OCI-LY1 (cell line): Measurements from ENCODE around the gene FASN.

Experiments used
- H2AFZ ChIP-seq: fragments of 200-600 bp; sonication (generic), shearing (Covaris generic); 2 replicates; pipeline ENCODE4 v1.6.0; 2014; ENCODE audit warnings: antibody characterized with exemption, mild to moderate bottlenecking, low read length
- H3F3A ChIP-seq: fragments of 200-600 bp; sonication (generic), shearing (Covaris generic); 2 replicates; pipeline ENCODE4 v1.6.0; 2014; ENCODE audit warnings: mild to moderate bottlenecking, antibody characterized with exemption, low read length, moderate library complexity; ENCODE audit not compliant: insufficient read depth
- H3K27ac ChIP-seq: fragments of 200-600 bp; sonication (generic); 2 replicates; pipeline ENCODE4 v1.5.1; 2014; ENCODE audit warnings: low read length, mixed run types, mild to moderate bottlenecking, low read depth; ENCODE audit not compliant: poor library complexity, severe bottlenecking
- H3K27me3 ChIP-seq: fragments of 200-600 bp; sonication (generic); 2 replicates; pipeline ENCODE4 v1.6.0; 2014; ENCODE audit warnings: antibody characterized with exemption, mild to moderate bottlenecking, low read length, moderate library complexity; ENCODE audit not compliant: insufficient read depth
- H3K36me3 ChIP-seq: fragments of 200-600 bp; sonication (generic); 2 replicates; pipeline ENCODE4 v1.6.1; 2014; ENCODE audit warnings: mild to moderate bottlenecking, antibody characterized with exemption, low read length, moderate library complexity, mixed read lengths; ENCODE audit not compliant: insufficient read depth
- H3K4me1 ChIP-seq: fragments of 200-600 bp; sonication (generic); 2 replicates; pipeline ENCODE4 v1.5.1; 2014; ENCODE audit warnings: mild to moderate bottlenecking, low read length, moderate library complexity; ENCODE audit not compliant: insufficient read depth, severe bottlenecking
- H3K4me2 ChIP-seq: fragments of 200-600 bp; sonication (generic), shearing (Covaris generic); 2 replicates; pipeline ENCODE4 v1.6.1; 2014; ENCODE audit warnings: low read length
- H3K4me3 ChIP-seq: fragments of 200-600 bp; sonication (generic); 2 replicates; pipeline ENCODE4 v1.5.1; 2014; ENCODE audit warnings: low read length, low read depth, mild to moderate bottlenecking, mixed read lengths; ENCODE audit not compliant: poor library complexity, severe bottlenecking
- H3K79me2 ChIP-seq: fragments of 200-600 bp; shearing (Covaris generic); 2 replicates; pipeline ENCODE4 v1.6.1; 2016; ENCODE audit warnings: mixed run types, low read length, mixed read lengths; ENCODE audit not compliant: insufficient read depth
- H3K9ac ChIP-seq: fragments of 200-600 bp; sonication (generic), shearing (Covaris generic); 2 replicates; pipeline ENCODE4 v1.6.1; 2014; ENCODE audit warnings: mild to moderate bottlenecking, low read length, mixed read lengths
- H3K9me2 ChIP-seq: fragments of 200-600 bp; sonication (generic), shearing (Covaris generic); 2 replicates; pipeline ENCODE4 v1.6.1; 2014; ENCODE audit warnings: low read depth, mild to moderate bottlenecking, low read length, mixed read lengths
- H3K9me3 ChIP-seq: fragments of 200-600 bp; shearing (Covaris generic); 2 replicates; pipeline ENCODE4 v1.6.1; 2014; ENCODE audit warnings: low read length, mixed read lengths
- H4K20me1 ChIP-seq: fragments of 200-600 bp; sonication (generic), shearing (Covaris generic); 2 replicates; pipeline ENCODE4 v1.6.0; 2016; ENCODE audit warnings: mild to moderate bottlenecking, low read length; ENCODE audit not compliant: insufficient read depth
- EZH2 ChIP-seq: fragments of 200-600 bp; sonication (generic), shearing (Covaris generic); IDR thresholded peaks from 2 replicates; pipeline ENCODE4 v1.8.0; 2017; ENCODE audit warnings: borderline replicate concordance, mixed run types, mild to moderate bottlenecking, antibody characterized with exemption, low read length, moderate library complexity, mixed read lengths
- TF ChIP-seq, protein P1 (sequence below): fragments of 200-600 bp; sonication (generic), shearing (Covaris generic); IDR thresholded peaks from 2 replicates; pipeline ENCODE4 v1.5.1; 2017; ENCODE audit warnings: mild to moderate bottlenecking, antibody characterized with exemption, low read length, moderate library complexity, mixed read lengths

The FASN gene

DNA sequence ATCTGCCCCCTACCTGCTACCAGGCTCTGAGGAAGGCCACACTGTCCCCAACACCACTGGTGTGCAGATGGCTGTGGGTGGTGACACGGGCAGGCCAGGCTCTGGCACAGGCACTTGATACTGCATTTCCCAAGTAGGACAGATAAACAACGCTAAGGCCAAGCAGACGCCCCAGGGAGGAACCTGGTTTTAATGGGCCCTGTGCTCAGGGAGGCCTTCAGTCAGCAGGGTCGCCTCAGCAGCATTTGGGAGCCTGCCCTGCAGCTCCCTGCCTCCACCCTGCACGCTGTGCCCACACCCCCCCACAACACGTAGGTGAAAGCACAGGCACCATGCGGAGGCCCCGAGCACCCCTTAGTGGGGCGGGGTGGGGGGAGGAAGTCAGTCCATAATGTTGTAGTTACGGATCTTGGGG lies 3.3 kb upstream of the FASN start:
- Histone ChIP-seq H3K4me3 (peak overlapping the region; percentile 77), H3K36me3 (peaks cover 5% of the 10 kb centered on the region; the same call in 1 of the 2 replicates), H3K4me2 (peak overlapping the region; percentile 96; the same call in 1 of the 2 replicates), H4K20me1 (no peaks in the 10 kb centered on the region), H3K27me3 (no peaks in the 10 kb centered on the region), H2AFZ (no peak overlapping the region), H3K27ac (peak overlapping the region; percentile 92), H3K79me2 (peaks cover 12% of the 10 kb centered on the region), H3F3A (no peaks in the 10 kb centered on the region), H3K9me3 (no peaks in the 10 kb centered on the region), H3K4me1 (peaks cover 76% of the 10 kb centered on the region), H3K9me2 (no peaks in the 10 kb centered on the region), H3K9ac (peak overlapping the region; percentile 34; the same call in 1 of the 2 replicates)
- TF ChIP-seq EZH2, result no peak
- TF ChIP-seq, protein P1, sequence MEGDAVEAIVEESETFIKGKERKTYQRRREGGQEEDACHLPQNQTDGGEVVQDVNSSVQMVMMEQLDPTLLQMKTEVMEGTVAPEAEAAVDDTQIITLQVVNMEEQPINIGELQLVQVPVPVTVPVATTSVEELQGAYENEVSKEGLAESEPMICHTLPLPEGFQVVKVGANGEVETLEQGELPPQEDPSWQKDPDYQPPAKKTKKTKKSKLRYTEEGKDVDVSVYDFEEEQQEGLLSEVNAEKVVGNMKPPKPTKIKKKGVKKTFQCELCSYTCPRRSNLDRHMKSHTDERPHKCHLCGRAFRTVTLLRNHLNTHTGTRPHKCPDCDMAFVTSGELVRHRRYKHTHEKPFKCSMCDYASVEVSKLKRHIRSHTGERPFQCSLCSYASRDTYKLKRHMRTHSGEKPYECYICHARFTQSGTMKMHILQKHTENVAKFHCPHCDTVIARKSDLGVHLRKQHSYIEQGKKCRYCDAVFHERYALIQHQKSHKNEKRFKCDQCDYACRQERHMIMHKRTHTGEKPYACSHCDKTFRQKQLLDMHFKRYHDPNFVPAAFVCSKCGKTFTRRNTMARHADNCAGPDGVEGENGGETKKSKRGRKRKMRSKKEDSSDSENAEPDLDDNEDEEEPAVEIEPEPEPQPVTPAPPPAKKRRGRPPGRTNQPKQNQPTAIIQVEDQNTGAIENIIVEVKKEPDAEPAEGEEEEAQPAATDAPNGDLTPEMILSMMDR, result no peak

DNA sequence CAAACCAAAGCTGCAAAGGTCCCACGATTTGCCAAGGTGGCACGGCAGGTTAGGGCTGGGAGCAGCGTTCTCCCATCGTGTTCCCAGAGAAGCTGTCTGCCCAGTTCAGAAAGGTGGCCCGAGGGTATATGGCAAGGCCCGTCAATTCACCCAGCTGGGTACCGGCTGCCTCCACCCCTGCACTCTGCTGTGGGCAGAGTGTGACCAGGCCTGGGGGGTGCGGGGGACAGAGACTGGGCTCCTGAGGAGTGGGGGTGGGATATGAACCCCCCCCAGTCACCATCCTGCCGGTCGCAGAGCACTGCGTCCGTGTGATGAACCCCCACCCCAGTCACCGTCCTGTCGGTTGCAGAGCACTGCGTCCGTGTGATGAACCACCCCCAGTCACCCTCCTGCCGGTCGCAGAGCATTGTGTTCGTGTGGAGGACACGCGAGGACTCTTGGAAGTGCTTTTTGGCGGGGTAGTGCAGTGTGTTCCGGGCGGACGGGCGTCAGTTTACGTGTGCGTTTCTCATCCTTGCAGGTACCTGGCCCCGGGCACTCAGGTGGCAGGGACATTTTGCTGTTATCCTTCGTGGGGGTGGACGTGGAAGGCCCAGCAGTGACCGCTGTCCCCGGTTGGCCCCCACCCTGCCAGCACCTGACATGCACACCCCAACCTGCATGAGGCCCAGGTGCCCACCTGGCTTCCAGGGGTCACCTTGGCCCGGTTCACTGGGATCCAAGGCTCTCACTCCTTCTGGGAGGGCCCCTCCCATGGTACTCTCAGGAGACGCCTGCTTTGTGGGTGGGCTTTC lies 2.7 kb upstream of the FASN start:
- peaks cover 11% of the 10 kb centered on the region; the same call in 1 of the 2 replicates for H3K36me3 ChIP-seq
- H3K4me1 ChIP-seq, result peaks cover 76% of the 10 kb centered on the region
- peak overlapping the region; percentile 96 for H3K4me2 ChIP-seq
- H3K27ac ChIP-seq, result peak overlapping the region; percentile 92
- no peaks in the 10 kb centered on the region for H3K9me3 ChIP-seq
- H3F3A ChIP-seq, result no peaks in the 10 kb centered on the region
- H2AFZ ChIP-seq, result no peak overlapping the region
- no peaks in the 10 kb centered on the region for H4K20me1 ChIP-seq
- H3K4me3 ChIP-seq, result peak overlapping the region; percentile 77
- H3K27me3 ChIP-seq, result no peaks in the 10 kb centered on the region
- H3K9me2 ChIP-seq, result no peaks in the 10 kb centered on the region
- H3K9ac ChIP-seq, result peak overlapping the region; percentile 94; the same call in 1 of the 2 replicates
- TF ChIP-seq EZH2, result no peak
- TF ChIP-seq, protein P1, result no peak
- peaks cover 18% of the 10 kb centered on the region for H3K79me2 ChIP-seq

DNA sequence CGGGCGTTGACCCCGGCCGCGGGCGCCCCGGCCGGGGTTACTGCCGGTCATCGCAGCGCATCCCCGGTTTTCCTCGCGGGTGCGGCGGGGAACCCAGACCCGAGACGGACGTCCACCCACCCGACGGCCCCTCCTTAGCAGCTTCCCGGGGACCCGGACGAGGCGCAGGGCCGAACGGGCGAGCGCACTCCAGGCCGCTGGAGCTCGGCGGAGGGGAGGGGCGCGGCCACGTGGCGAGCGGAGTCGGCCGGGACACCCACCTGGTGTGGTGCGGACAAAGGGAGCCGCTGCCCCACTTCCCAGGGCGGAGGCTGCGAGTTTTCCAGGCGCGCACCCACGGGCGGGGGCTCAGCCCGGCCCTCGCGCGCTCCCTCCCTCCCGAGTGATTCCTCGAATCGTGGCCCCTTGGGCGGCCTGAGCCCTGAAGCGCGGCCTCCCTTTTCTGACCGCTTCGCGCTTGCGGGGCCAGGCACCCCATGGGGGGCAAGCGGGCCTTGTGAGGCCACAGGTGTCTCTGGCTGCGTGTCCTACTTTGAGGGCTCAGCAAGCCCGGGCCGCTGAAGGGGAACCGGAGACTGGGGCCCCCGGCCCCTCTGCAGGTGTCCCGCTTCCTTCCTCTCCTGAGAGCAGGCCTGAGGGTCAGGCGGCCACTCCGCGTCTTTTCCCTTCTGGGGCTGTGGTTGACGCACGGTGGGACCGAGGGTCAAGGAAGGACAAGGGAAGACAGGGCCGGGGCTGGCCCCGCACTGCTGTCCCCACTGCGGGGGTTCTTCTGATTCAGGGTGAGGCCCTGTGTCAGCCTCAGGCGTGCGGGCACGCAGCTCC lies 1.1 kb upstream of the FASN start:
- H3K9me3 ChIP-seq, result no peaks in the 10 kb centered on the region
- H2AFZ ChIP-seq, result no peak overlapping the region
- peaks cover 22% of the 10 kb centered on the region for H3K36me3 ChIP-seq

More for the DNA sequence above, 1.1 kb upstream of the FASN start:
- no peaks in the 10 kb centered on the region for H3K27me3 ChIP-seq
- TF ChIP-seq, protein P1, result no peak
- TF ChIP-seq EZH2, result no peak
- no peaks in the 10 kb centered on the region for H3F3A ChIP-seq
- H3K9ac ChIP-seq, result peak overlapping the region; percentile 94
- H4K20me1 ChIP-seq, result no peaks in the 10 kb centered on the region
- H3K4me3 ChIP-seq, result peak overlapping the region; percentile 77
- peaks cover 19% of the 10 kb centered on the region for H3K79me2 ChIP-seq
- H3K4me2 ChIP-seq, result peak overlapping the region; percentile 96
- no peaks in the 10 kb centered on the region for H3K9me2 ChIP-seq
- peaks cover 62% of the 10 kb centered on the region for H3K4me1 ChIP-seq
- peak overlapping the region; percentile 92 for H3K27ac ChIP-seq
